GM12878 (cell line): Measurements from ENCODE around the gene CFAP97D2. TPM values are rescaled to one million over a fixed set of nuclear protein-coding genes. Genes with fewer than 3 reads are reported as not detected.

Source experiments
- BHLHE40 ChIP-seq, 2 experiments: fragments of 450-650 bp in 1 of 2; IDR thresholded peaks; 2 replicates each; pipeline ENCODE4 v1.6.1; 2011 to 2017; ENCODE audit warnings: low read depth in 2 of 2, borderline replicate concordance in 1 of 2, improper control_type of control experiment in 1 of 2, low read length in 1 of 2, mild to moderate bottlenecking in 1 of 2
- FOS ChIP-seq: IDR thresholded peaks from 3 replicates; pipeline ENCODE4 v1.6.1; 2011; ENCODE audit warnings: borderline replicate concordance; ENCODE audit not compliant: insufficient read length; ENCODE audit errors: extremely low read depth
- FOXK2 ChIP-seq: fragments of 450-650 bp; IDR thresholded peaks from 2 replicates; pipeline ENCODE4 v1.6.1; 2017; ENCODE audit warnings: mild to moderate bottlenecking, moderate library complexity
- GATAD2B ChIP-seq: fragments of 450-650 bp; conservative IDR thresholded peaks from 2 replicates; pipeline ENCODE4 v1.6.1; 2017; ENCODE audit warnings: low read depth, mild to moderate bottlenecking, moderate library complexity
- HCFC1 ChIP-seq: fragments of 150-350 bp; IDR thresholded peaks from 2 replicates; pipeline ENCODE4 v1.6.1; 2014; ENCODE audit warnings: low read length
- IKZF2 ChIP-seq, 2 experiments: fragments of 450-650 bp; IDR thresholded peaks; 2 replicates each; pipeline ENCODE4 v1.6.1; 2017; ENCODE audit warnings: mild to moderate bottlenecking in 2 of 2, moderate library complexity in 2 of 2
- IRF4 ChIP-seq: IDR thresholded peaks from 2 replicates; pipeline ENCODE4 v1.6.1; 2011; ENCODE audit warnings: low read depth, low read length
- JUNB ChIP-seq: IDR thresholded peaks from 2 replicates; pipeline ENCODE4 v1.6.1; 2016; ENCODE audit warnings: antibody characterized with exemption, mild to moderate bottlenecking
- MEF2A ChIP-seq: IDR thresholded peaks from 2 replicates; pipeline ENCODE4 v1.6.1; 2011; ENCODE audit warnings: low read depth, mild to moderate bottlenecking, low read length, moderate library complexity; ENCODE audit not compliant: insufficient read depth
- MTA2 ChIP-seq: fragments of 450-650 bp; IDR thresholded peaks from 2 replicates; pipeline ENCODE4 v1.6.1; 2016; ENCODE audit warnings: low read depth, mild to moderate bottlenecking, moderate library complexity
- NBN ChIP-seq: fragments of 450-650 bp; IDR thresholded peaks from 2 replicates; pipeline ENCODE4 v1.6.1; 2016
- NR2C1 ChIP-seq: fragments of 450-650 bp; IDR thresholded peaks from 2 replicates; pipeline ENCODE4 v1.6.1; 2017; ENCODE audit warnings: antibody characterized with exemption, mild to moderate bottlenecking, moderate library complexity
- NR2C2 ChIP-seq: IDR thresholded peaks from 2 replicates; pipeline ENCODE4 v1.6.1; 2011; ENCODE audit warnings: borderline replicate concordance, low read depth; ENCODE audit not compliant: control insufficient read depth, insufficient read length
- NRF1 ChIP-seq: conservative IDR thresholded peaks from 2 replicates; pipeline ENCODE4 v1.6.1; 2011; ENCODE audit warnings: mild to moderate bottlenecking, low read depth, low read length, improper control_type of control experiment
- POLR2A ChIP-seq: IDR thresholded peaks from 2 replicates; pipeline ENCODE4 v1.6.1; 2011; ENCODE audit warnings: low read depth, mild to moderate bottlenecking, low read length
- POLR2AphosphoS5 ChIP-seq: IDR thresholded peaks from 2 replicates; pipeline ENCODE4 v1.6.1; 2011; ENCODE audit warnings: mild to moderate bottlenecking, low read length, inconsistent platforms
- RUNX3 ChIP-seq: IDR thresholded peaks from 2 replicates; pipeline ENCODE4 v1.6.1; 2012; ENCODE audit warnings: low read length, inconsistent platforms
- SIX5 ChIP-seq: IDR thresholded peaks from 2 replicates; pipeline ENCODE4 v1.6.1; 2011; ENCODE audit warnings: mild to moderate bottlenecking, low read depth, low read length, moderate library complexity; ENCODE audit not compliant: severe bottlenecking
- SPI1 ChIP-seq: IDR thresholded peaks from 2 replicates; pipeline ENCODE4 v1.6.1; 2011; ENCODE audit warnings: low read depth, mild to moderate bottlenecking, low read length, moderate library complexity, borderline replicate concordance; ENCODE audit not compliant: insufficient read depth
- SRF ChIP-seq, 2 experiments: IDR thresholded peaks; 2 replicates each; pipeline ENCODE4 v1.6.1; 2011; ENCODE audit warnings: low read depth in 2 of 2, low read length in 2 of 2, mild to moderate bottlenecking in 1 of 2, moderate library complexity in 1 of 2
- TCF12 ChIP-seq: IDR thresholded peaks from 2 replicates; pipeline ENCODE4 v1.6.1; 2011; ENCODE audit warnings: low read depth, mild to moderate bottlenecking, low read length
- ZNF274 ChIP-seq: IDR thresholded peaks from one replicate; pipeline ENCODE4 v1.8.0; 2011; ENCODE audit not compliant: insufficient read length, insufficient read depth
- polyA plus RNA-seq, 11 experiments: library from polyadenylated mRNA; depleted of rRNA in 4 of 11; unstranded in 6 of 11; stranded (reverse) in 5 of 11; fragments of >200 nt; fragmentation: Nextera tagmentation in 4 of 11; fragmentation: Illumina TruSeq in 1 of 11; extraction: Ambion mirVana in 4 of 11; extraction: Trizol in 1 of 11; gene quantifications; 1 replicate in 1 of 11; 2 replicates in 10 of 11; pipeline versions ENCODE4 v1.2.1 to v1.2.3, GENCODE V29; 2011 to 2016; ENCODE audit warnings: inconsistent platforms in 2 of 11, missing spikeins in 2 of 11, low read depth in 1 of 11
- total RNA-seq, 4 experiments: library from RNA; depleted of rRNA in 3 of 4; stranded (reverse); fragments of >200 nt in 3 of 4; fragmentation: Illumina TruSeq in 1 of 4; extraction: Trizol in 1 of 4; gene quantifications; 2 replicates each; pipeline versions ENCODE4 v1.2.1 to v1.2.3, GENCODE V29; 2013 to 2021
- TF ChIP-seq, protein P1 (sequence below): IDR thresholded peaks from 2 replicates; pipeline ENCODE4 v1.6.1; 2012; ENCODE audit warnings: low read length, inconsistent platforms
- TF ChIP-seq, protein P2 (sequence below): fragments of 450-650 bp; IDR thresholded peaks from 2 replicates; pipeline ENCODE4 v1.6.1; 2017; ENCODE audit warnings: borderline replicate concordance
- TF ChIP-seq, protein P3 (sequence below): fragments of 450-650 bp; IDR thresholded peaks from 2 replicates; pipeline ENCODE4 v1.6.1; 2018; ENCODE audit warnings: borderline replicate concordance, mild to moderate bottlenecking; ENCODE audit not compliant: partially characterized antibody
- TF ChIP-seq, protein P4 (sequence below): IDR thresholded peaks from 2 replicates; pipeline ENCODE4 v1.6.1; 2011; ENCODE audit warnings: mild to moderate bottlenecking, low read depth, low read length, moderate library complexity; ENCODE audit not compliant: insufficient replicate concordance

Gene CFAP97D2
- total and polyA plus RNA-seq, 10 of the 15 experiments (the other 5 are each of a cell fraction or from before 2014, with no cell fraction given): not detected

DNA sequence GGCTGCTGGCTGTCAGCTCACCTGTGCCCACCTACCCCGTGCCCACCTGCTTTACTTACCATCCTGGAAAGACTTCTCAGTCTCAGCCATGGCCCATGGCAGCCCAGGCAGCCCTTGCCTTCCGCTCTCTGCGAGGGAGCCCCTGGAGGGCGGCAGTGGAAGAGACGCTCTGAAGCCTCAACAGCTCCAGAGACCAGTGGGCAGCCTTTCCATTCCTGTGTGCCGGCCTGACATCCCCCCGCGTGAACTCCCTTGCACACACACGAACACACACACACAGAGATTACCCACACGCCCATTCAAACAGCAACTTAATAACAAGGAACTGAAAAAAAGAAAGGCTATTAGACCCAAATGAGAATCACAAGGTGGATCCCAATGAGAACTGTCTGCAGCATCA lies 32.4 kb upstream of the CFAP97D2 start (continued):
- TF ChIP-seq BHLHE40 (IDR thresholded peaks at IDR 0.05; ENCODE audit: borderline replicate concordance in 1 of 2, low read depth in 2 of 2, low read length in 1 of 2) (peak; percentile 23 to 27; a peak in 1 of 4 replicates), SPI1 (peak; percentile 72; the same call in 1 of the 2 replicates), JUNB (no peak; the same call in 1 of the 2 replicates), NBN (peak; percentile 69; the same call in 1 of the 2 replicates), HCFC1 (no peak), POLR2A (no peak), SIX5 (no peak), GATAD2B (no peak), FOXK2 (no peak), ZNF274 (no peak), MEF2A (no peak), IKZF2 (IDR thresholded peaks at IDR 0.05) (peak; percentile 83 to 85), RUNX3 (0 out of 2 replicates have a peak, but pooled peaks have one; percentile 24), POLR2AphosphoS5 (no peak), NRF1 (no peak), NR2C1 (no peak), MTA2 (peak; percentile 81; the same call in 1 of the 2 replicates), IRF4 (no peak), SRF (IDR thresholded peaks at IDR 0.05; ENCODE audit: low read depth in 2 of 2, low read length in 2 of 2) (no peak), NR2C2 (no peak), TCF12 (no peak), FOS (no peak)
- TF ChIP-seq, protein P1, sequence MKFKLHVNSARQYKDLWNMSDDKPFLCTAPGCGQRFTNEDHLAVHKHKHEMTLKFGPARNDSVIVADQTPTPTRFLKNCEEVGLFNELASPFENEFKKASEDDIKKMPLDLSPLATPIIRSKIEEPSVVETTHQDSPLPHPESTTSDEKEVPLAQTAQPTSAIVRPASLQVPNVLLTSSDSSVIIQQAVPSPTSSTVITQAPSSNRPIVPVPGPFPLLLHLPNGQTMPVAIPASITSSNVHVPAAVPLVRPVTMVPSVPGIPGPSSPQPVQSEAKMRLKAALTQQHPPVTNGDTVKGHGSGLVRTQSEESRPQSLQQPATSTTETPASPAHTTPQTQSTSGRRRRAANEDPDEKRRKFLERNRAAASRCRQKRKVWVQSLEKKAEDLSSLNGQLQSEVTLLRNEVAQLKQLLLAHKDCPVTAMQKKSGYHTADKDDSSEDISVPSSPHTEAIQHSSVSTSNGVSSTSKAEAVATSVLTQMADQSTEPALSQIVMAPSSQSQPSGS: no peak
- TF ChIP-seq, protein P2, sequence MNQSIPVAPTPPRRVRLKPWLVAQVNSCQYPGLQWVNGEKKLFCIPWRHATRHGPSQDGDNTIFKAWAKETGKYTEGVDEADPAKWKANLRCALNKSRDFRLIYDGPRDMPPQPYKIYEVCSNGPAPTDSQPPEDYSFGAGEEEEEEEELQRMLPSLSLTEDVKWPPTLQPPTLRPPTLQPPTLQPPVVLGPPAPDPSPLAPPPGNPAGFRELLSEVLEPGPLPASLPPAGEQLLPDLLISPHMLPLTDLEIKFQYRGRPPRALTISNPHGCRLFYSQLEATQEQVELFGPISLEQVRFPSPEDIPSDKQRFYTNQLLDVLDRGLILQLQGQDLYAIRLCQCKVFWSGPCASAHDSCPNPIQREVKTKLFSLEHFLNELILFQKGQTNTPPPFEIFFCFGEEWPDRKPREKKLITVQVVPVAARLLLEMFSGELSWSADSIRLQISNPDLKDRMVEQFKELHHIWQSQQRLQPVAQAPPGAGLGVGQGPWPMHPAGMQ: no peak
- TF ChIP-seq, protein P3, sequence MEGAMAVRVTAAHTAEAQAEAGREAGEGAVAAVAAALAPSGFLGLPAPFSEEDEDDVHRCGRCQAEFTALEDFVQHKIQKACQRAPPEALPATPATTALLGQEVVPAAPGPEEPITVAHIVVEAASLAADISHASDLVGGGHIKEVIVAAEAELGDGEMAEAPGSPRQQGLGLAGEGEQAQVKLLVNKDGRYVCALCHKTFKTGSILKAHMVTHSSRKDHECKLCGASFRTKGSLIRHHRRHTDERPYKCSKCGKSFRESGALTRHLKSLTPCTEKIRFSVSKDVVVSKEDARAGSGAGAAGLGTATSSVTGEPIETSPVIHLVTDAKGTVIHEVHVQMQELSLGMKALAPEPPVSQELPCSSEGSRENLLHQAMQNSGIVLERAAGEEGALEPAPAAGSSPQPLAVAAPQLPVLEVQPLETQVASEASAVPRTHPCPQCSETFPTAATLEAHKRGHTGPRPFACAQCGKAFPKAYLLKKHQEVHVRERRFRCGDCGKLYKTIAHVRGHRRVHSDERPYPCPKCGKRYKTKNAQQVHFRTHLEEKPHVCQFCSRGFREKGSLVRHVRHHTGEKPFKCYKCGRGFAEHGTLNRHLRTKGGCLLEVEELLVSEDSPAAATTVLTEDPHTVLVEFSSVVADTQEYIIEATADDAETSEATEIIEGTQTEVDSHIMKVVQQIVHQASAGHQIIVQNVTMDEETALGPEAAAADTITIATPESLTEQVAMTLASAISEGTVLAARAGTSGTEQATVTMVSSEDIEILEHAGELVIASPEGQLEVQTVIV: no peak
- TF ChIP-seq, protein P4, sequence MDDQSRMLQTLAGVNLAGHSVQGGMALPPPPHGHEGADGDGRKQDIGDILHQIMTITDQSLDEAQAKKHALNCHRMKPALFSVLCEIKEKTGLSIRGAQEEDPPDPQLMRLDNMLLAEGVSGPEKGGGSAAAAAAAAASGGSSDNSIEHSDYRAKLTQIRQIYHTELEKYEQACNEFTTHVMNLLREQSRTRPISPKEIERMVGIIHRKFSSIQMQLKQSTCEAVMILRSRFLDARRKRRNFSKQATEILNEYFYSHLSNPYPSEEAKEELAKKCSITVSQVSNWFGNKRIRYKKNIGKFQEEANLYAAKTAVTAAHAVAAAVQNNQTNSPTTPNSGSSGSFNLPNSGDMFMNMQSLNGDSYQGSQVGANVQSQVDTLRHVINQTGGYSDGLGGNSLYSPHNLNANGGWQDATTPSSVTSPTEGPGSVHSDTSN: no peak
